GM19035 (cell line): ENCODE results near the gene DOCK10.

ENCODE experiments used
- ATAC-seq: cut with Tn5 transposase; IDR thresholded peaks from one replicate; pipeline ENCODE4 v1.9.1; 2021; ENCODE audit not compliant: unreplicated experiment

The DOCK10 gene

GRCh38 chr2:224846686-224847085 is 195.6 kb downstream of the DOCK10 start:
- ATAC-seq, result no peak

- no peak for ATAC-seq
Observed at GRCh38 chr2:224846161-224846560, 196.1 kb downstream of the DOCK10 start.

- ATAC-seq, result no peak
Observed at GRCh38 chr2:224843141-224843540, 199.1 kb downstream of the DOCK10 start.

- no peak for ATAC-seq
Observed at GRCh38 chr2:224841910-224842309, 200.4 kb downstream of the DOCK10 start.

- no peak for ATAC-seq
Observed at GRCh38 chr2:224838335-224838734, 203.9 kb downstream of the DOCK10 start.

- ATAC-seq, result no peak
Observed at GRCh38 chr2:224837558-224837957, 204.7 kb downstream of the DOCK10 start.

GRCh38 chr2:224837066-224837465 is 205.2 kb downstream of the DOCK10 start:
- ATAC-seq, result no peak

- ATAC-seq, result no peak
Observed at GRCh38 chr2:224836263-224836662, 206.0 kb downstream of the DOCK10 start.

- no peak for ATAC-seq
Observed at GRCh38 chr2:224835405-224835804, 206.9 kb downstream of the DOCK10 start.

GRCh38 chr2:224833986-224834385 is 208.3 kb downstream of the DOCK10 start:
- ATAC-seq, result no peak

GRCh38 chr2:224832207-224832606 is 210.1 kb downstream of the DOCK10 start:
- no peak for ATAC-seq

GRCh38 chr2:224831530-224831929 is 210.7 kb downstream of the DOCK10 start:
- ATAC-seq, result no peak

- ATAC-seq, result no peak
Observed at GRCh38 chr2:224820283-224820991, 221.8 kb downstream of the DOCK10 start.

- no peak for ATAC-seq
Observed at GRCh38 chr2:224819075-224819474, 223.2 kb downstream of the DOCK10 start.

- ATAC-seq, result no peak
Observed at GRCh38 chr2:224817676-224818075, 224.6 kb downstream of the DOCK10 start.

- ATAC-seq, result no peak
Observed at GRCh38 chr2:224816816-224817215, 225.5 kb downstream of the DOCK10 start.

GRCh38 chr2:224813578-224813977 is 228.7 kb downstream of the DOCK10 start:
- no peak for ATAC-seq

- ATAC-seq, result no peak
Observed at GRCh38 chr2:224807153-224807964, 234.9 kb downstream of the DOCK10 start.

GRCh38 chr2:224803930-224804329 is 238.3 kb downstream of the DOCK10 start:
- ATAC-seq, result no peak

GRCh38 chr2:224802407-224802806 is 239.9 kb downstream of the DOCK10 start:
- ATAC-seq, result no peak

GRCh38 chr2:224801360-224801759 is 240.9 kb downstream of the DOCK10 start:
- no peak for ATAC-seq

- no peak for ATAC-seq
Observed at GRCh38 chr2:224799691-224800090, 242.6 kb downstream of the DOCK10 start.
